T-helper 9 cell (primary cell): ENCODE results near the gene PCDHA8.
"Not testable (repeated sequence)": the region's sequence is repeated elsewhere in the genome, so short reads cannot be mapped to it uniquely, and the experiment has no call there.

Source experiments
- DNase-seq: peaks from one replicate; pipeline ENCODE4 v3.0.0-alpha.2; 2020

The PCDHA8 gene

GRCh38 chr5:140875085-140876065, 34.4 kb downstream of the PCDHA8 start, which contains the start of gene PCDHA12:
TSS of gene PCDHA12 (plus strand) at chr5:140875308. CDS start at chr5:140875473, 165 bp downstream.
- no peak for DNase-seq

DNA sequence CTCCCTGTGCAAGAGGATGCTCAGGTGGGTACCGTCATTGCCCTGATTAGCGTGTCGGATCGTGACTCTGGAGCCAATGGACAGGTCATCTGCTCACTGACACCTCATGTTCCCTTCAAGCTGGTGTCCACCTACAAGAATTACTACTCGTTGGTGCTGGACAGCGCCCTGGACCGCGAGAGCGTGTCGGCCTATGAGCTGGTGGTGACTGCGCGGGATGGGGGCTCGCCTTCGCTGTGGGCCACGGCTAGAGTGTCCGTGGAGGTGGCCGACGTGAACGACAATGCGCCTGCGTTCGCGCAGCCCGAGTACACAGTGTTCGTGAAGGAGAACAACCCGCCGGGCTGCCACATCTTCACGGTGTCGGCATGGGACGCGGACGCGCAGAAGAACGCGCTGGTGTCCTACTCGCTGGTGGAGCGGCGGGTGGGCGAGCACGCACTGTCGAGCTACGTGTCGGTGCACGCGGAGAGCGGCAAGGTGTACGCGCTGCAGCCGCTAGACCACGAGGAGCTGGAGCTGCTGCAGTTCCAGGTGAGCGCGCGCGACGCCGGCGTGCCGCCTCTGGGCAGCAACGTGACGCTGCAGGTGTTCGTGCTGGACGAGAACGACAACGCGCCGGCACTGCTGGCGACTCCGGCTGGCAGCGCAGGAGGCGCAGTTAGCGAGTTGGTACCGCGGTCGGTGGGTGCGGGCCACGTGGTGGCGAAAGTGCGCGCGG, 35.7 kb downstream of the PCDHA8 start:
- DNase-seq = not testable (repeated sequence)

- DNase-seq = no peak
Measured at GRCh38 chr5:140877262-140877581, 36.2 kb downstream of the PCDHA8 start.

GRCh38 chr5:140881889-140882590, 41.1 kb downstream of the PCDHA8 start, which contains the start of gene PCDHA13:
TSS of gene PCDHA13 (plus strand) at chr5:140882124. CDS start at chr5:140882269, 145 bp downstream.
- DNase-seq = no peak

GRCh38 chr5:140882591-140882899, 41.6 kb downstream of the PCDHA8 start:
- no peak for DNase-seq

GRCh38 chr5:140883373-140883772, 42.4 kb downstream of the PCDHA8 start:
- no peak for DNase-seq

- no peak for DNase-seq
Measured at GRCh38 chr5:140883927-140884697, 43.1 kb downstream of the PCDHA8 start.
